Measurements from ENCODE around the gene ZNF732. TPM values are rescaled to one million over a fixed set of nuclear protein-coding genes. Genes with fewer than 3 reads are reported as not detected.

The ZNF732 gene
- total RNA-seq, 1 experiment from 2014 or later, result not detected

GRCh38 chr4:337143-337931, 32.1 kb upstream of the ZNF732 start, which contains the start of gene ZNF141:
Gene ZNF141 (plus strand): TSS chr4:337814. CDS start chr4:337984, 170 bp downstream.
- BruUV-seq (replicated peaks), result no TSS peak
- peaks cover 35% of the 10 kb centered on the region for H3K36me3 Mint-ChIP-seq (ENCODE audit: insufficient read depth, unreplicated experiment)
- H3K9me3 Mint-ChIP-seq (ENCODE audit: low read depth, unreplicated experiment), result peaks cover 8% of the 10 kb centered on the region
- intact Hi-C loops (cut with micrococcal nuclease; ENCODE audit: unreplicated experiment), result no loop called here
- DNase-seq, result peak; percentile 87
- H3K4me1 Mint-ChIP-seq (ENCODE audit: low read depth, unreplicated experiment), result peaks cover 15% of the 10 kb centered on the region
- CTCF ChIA-PET, result interaction anchor here (0.6 kb wide), 1 partner anchor 213 kb away, joined by 7 read pairs; no protein-coding TSS in a partner anchor
- peak within 1 kb of the TSS; percentile 77 for H3K27ac Mint-ChIP-seq (ENCODE audit: unreplicated experiment)
- no peaks in the 10 kb centered on the region for H3K27me3 Mint-ChIP-seq (ENCODE audit: unreplicated experiment)
- no peak for TF ChIP-seq CTCF (IDR thresholded peaks at IDR 0.05; ENCODE audit: unreplicated experiment)
- H3K4me3 Mint-ChIP-seq (ENCODE audit: low read depth, unreplicated experiment), result peak within 1 kb of the TSS; percentile 96

GRCh38 chr4:336893-337142, 31.5 kb upstream of the ZNF732 start:
- H3K27me3 Mint-ChIP-seq (ENCODE audit: unreplicated experiment), result no peaks in the 10 kb centered on the region
- no peak for TF ChIP-seq CTCF (IDR thresholded peaks at IDR 0.05; ENCODE audit: unreplicated experiment)
- intact Hi-C loops (cut with micrococcal nuclease; ENCODE audit: unreplicated experiment), result no loop called here
- peak overlapping the region; percentile 96 for H3K4me3 Mint-ChIP-seq (ENCODE audit: low read depth, unreplicated experiment)
- peak; percentile 2 for DNase-seq
- H3K9me3 Mint-ChIP-seq (ENCODE audit: low read depth, unreplicated experiment), result peaks cover 8% of the 10 kb centered on the region
- CTCF ChIA-PET, result no interaction called here
- H3K36me3 Mint-ChIP-seq (ENCODE audit: insufficient read depth, unreplicated experiment), result peaks cover 35% of the 10 kb centered on the region
- peaks cover 15% of the 10 kb centered on the region for H3K4me1 Mint-ChIP-seq (ENCODE audit: low read depth, unreplicated experiment)
- no TSS peak for BruUV-seq (replicated peaks)
- H3K27ac Mint-ChIP-seq (ENCODE audit: unreplicated experiment), result peak overlapping the region; percentile 77

- peaks cover 15% of the 10 kb centered on the region for H3K4me1 Mint-ChIP-seq (ENCODE audit: low read depth, unreplicated experiment)
- no peaks in the 10 kb centered on the region for H3K27me3 Mint-ChIP-seq (ENCODE audit: unreplicated experiment)
- TF ChIP-seq CTCF (IDR thresholded peaks at IDR 0.05; ENCODE audit: unreplicated experiment), result no peak
- no peak for DNase-seq
- no peak overlapping the region for H3K27ac Mint-ChIP-seq (ENCODE audit: unreplicated experiment)
- H3K4me3 Mint-ChIP-seq (ENCODE audit: low read depth, unreplicated experiment), result peak overlapping the region; percentile 96
- CTCF ChIA-PET, result no interaction called here
- BruUV-seq (replicated peaks), result no TSS peak
- intact Hi-C loops (cut with micrococcal nuclease; ENCODE audit: unreplicated experiment), result no loop called here
- peaks cover 8% of the 10 kb centered on the region for H3K9me3 Mint-ChIP-seq (ENCODE audit: low read depth, unreplicated experiment)
- peaks cover 35% of the 10 kb centered on the region for H3K36me3 Mint-ChIP-seq (ENCODE audit: insufficient read depth, unreplicated experiment)
Measured at GRCh38 chr4:336099-336892, 31.0 kb upstream of the ZNF732 start.

- CTCF ChIA-PET, result no interaction called here
- H3K27ac Mint-ChIP-seq (ENCODE audit: unreplicated experiment), result no peak overlapping the region
- H3K9me3 Mint-ChIP-seq (ENCODE audit: low read depth, unreplicated experiment), result peaks cover 5% of the 10 kb centered on the region
- H3K4me1 Mint-ChIP-seq (ENCODE audit: low read depth, unreplicated experiment), result peaks cover 15% of the 10 kb centered on the region
- no peak for DNase-seq
- intact Hi-C loops (cut with micrococcal nuclease; ENCODE audit: unreplicated experiment), result no loop called here
- H3K4me3 Mint-ChIP-seq (ENCODE audit: low read depth, unreplicated experiment), result no peak overlapping the region
- peaks cover 35% of the 10 kb centered on the region for H3K36me3 Mint-ChIP-seq (ENCODE audit: insufficient read depth, unreplicated experiment)
- no peak for TF ChIP-seq CTCF (IDR thresholded peaks at IDR 0.05; ENCODE audit: unreplicated experiment)
- BruUV-seq (replicated peaks), result no TSS peak
- H3K27me3 Mint-ChIP-seq (ENCODE audit: unreplicated experiment), result no peaks in the 10 kb centered on the region
Measured at GRCh38 chr4:335515-335914, 30.2 kb upstream of the ZNF732 start.

Measured in Calu3 (cell line).